ENCODE data around the gene NLGN4X.

DNA sequence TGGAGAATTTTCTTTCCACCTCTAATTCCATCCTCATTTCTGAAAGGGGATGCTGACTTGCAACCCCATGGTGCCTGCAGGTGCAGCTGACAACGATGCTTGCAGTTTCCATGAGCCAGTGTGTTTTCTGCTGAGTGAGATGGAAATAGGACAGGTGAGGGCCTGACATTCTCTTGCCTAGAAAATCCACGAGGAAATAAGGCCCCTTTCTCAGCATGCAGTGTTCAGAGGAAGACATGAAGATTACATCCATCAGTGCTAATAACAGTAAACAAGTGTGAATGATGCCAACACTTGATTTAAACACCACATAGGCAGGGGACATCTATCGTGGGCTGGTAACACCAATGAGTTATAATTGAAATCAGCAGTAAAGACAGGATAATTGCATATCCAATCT lies 237.3 kb downstream of the NLGN4X start:
- TF ChIP-seq CTCF (conservative IDR thresholded peaks at IDR 0.05; ENCODE audit: low read depth, low read length) (no peak), EZH2 (IDR thresholded peaks at IDR 0.05; ENCODE audit: borderline replicate concordance, low read depth, low read length, poor library complexity, severe bottlenecking) (no peak)
